ENCODE data around the gene PTPN11.

DNA sequence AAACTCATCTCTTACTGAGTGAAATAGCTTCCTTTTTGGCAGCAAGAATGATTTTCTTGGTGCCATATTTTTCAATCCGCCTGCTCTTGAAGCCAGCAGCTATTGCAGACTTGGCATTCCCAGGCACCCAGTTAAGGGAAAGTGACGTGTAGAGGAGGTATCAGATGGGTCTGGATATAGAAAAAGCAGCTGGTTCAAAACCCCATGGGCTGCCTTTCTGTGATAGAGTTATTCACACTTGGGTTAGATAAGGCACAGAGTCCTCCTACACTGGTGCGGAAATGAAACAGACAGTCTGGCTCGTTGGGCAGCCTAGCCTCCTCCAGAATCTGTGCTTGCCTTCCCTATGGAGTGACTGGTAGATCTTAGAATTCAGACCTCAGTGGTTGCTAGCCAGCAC, 62.2 kb downstream of the PTPN11 start:
- TF ChIP-seq NR2C2 (IDR thresholded peaks at IDR 0.05; ENCODE audit: borderline replicate concordance, control insufficient read depth, insufficient read length, low read depth) (no peak), POLR2AphosphoS5 (IDR thresholded peaks at IDR 0.05; ENCODE audit: low read length) (no peak), POLR2A (IDR thresholded peaks at IDR 0.05; ENCODE audit: low read depth, low read length) (no peak), FOS (IDR thresholded peaks at IDR 0.05; ENCODE audit: borderline replicate concordance, extremely low read depth, insufficient read length) (no peak), CTCF (IDR thresholded peaks at IDR 0.05 in 2 of 3, conservative IDR thresholded peaks at IDR 0.05 in 1 of 3; ENCODE audit: control insufficient read depth in 2 of 3, extremely low read depth in 1 of 3, insufficient read depth in 1 of 3, low read depth in 3 of 3, low read length in 3 of 3) (no peak), E4F1 (IDR thresholded peaks at IDR 0.05; ENCODE audit: borderline replicate concordance, partially characterized antibody) (no peak), NFIC (IDR thresholded peaks at IDR 0.05; ENCODE audit: low read depth, low read length) (no peak)
- TF ChIP-seq, protein P1, sequence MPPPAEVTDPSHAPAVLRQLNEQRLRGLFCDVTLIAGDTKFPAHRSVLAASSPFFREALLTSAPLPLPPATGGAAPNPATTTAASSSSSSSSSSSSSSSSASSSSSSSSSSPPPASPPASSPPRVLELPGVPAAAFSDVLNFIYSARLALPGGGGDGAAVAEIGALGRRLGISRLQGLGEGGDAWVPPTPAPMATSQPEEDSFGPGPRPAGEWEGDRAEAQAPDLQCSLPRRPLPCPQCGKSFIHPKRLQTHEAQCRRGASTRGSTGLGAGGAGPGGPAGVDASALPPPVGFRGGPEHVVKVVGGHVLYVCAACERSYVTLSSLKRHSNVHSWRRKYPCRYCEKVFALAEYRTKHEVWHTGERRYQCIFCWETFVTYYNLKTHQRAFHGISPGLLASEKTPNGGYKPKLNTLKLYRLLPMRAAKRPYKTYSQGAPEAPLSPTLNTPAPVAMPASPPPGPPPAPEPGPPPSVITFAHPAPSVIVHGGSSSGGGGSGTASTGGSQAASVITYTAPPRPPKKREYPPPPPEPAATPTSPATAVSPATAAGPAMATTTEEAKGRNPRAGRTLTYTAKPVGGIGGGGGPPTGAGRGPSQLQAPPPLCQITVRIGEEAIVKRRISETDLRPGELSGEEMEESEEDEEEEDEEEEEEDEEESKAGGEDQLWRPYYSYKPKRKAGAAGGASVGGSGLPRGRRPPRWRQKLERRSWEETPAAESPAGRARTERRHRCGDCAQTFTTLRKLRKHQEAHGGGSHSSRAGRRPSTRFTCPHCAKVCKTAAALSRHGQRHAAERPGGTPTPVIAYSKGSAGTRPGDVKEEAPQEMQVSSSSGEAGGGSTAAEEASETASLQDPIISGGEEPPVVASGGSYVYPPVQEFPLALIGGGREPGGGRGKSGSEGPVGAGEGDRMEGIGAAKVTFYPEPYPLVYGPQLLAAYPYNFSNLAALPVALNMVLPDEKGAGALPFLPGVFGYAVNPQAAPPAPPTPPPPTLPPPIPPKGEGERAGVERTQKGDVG (CRISPR knock-in tag; IDR thresholded peaks at IDR 0.05), result no peak
- TF ChIP-seq, protein P2, sequence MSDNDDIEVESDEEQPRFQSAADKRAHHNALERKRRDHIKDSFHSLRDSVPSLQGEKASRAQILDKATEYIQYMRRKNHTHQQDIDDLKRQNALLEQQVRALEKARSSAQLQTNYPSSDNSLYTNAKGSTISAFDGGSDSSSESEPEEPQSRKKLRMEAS (IDR thresholded peaks at IDR 0.05; ENCODE audit: low read depth, low read length), result no peak

All from GM12878 (cell line).